Stomach smooth muscle (tissue), 2 donors: Measurements from ENCODE around the gene VDAC2.
"Not testable (repeated sequence)": the region's sequence is repeated elsewhere in the genome, so short reads cannot be mapped to it uniquely, and the experiment has no call there.

Experiments
- H3K27ac ChIP-seq: one replicate; pipeline ENCODE4 v1.7.0; 2013; ENCODE audit warnings: mild to moderate bottlenecking, low read length, inconsistent platforms
- H3K27me3 ChIP-seq, 2 donors: one replicate each; pipeline ENCODE4 v1.7.0; 2013; ENCODE audit warnings: low read length in 2 of 2; ENCODE audit not compliant: insufficient read depth in 2 of 2, control insufficient read depth in 1 of 2
- H3K36me3 ChIP-seq, 2 donors: one replicate each; pipeline ENCODE4 v1.7.0; 2013; ENCODE audit warnings: low read length in 2 of 2; ENCODE audit not compliant: control insufficient read depth in 2 of 2, insufficient read depth in 2 of 2
- H3K4me1 ChIP-seq: one replicate; pipeline ENCODE4 v1.7.0; 2013; ENCODE audit warnings: low read length; ENCODE audit not compliant: control insufficient read depth, insufficient read depth
- H3K4me3 ChIP-seq, 2 donors: one replicate each; pipeline ENCODE4 v1.7.0; 2013; ENCODE audit warnings: low read length in 2 of 2
- H3K9ac ChIP-seq, 2 donors: one replicate each; pipeline ENCODE4 v1.7.0; 2013; ENCODE audit warnings: low read length in 2 of 2, mild to moderate bottlenecking in 1 of 2
- H3K9me3 ChIP-seq, 2 donors: one replicate each; pipeline ENCODE4 v1.7.0; 2013; ENCODE audit warnings: low read length in 2 of 2; ENCODE audit not compliant: control insufficient read depth in 2 of 2
- donor health status: healthy.
- donor health status: Pancreatic carcinoma.

VDAC2 gene

DNA sequence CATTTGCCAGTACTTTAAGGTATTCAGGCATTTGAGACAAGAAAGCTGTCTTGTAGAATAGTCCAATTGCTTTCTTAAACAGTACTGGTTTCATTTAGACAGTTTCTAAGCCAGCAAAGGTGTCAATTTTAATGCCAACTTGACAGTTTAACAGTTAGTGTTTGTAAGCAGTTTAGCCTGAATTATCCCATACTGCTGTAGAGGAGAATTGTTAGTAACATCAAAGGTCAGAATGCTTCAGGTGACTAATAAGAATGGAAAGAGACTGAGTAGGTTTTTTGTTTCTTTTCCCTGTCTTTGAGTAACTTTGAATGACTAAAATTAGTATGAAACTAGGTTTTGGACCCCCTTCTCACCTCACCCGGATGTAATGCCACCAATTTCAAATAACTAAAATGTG, 29.5 kb upstream of the VDAC2 start:
- H3K4me1 ChIP-seq: no peaks in the 10 kb centered on the region
- H3K9me3 ChIP-seq: no peaks in the 10 kb centered on the region
- H3K9ac ChIP-seq: no peak overlapping the region
- H3K4me3 ChIP-seq: no peak overlapping the region
- peaks cover 3% of the 10 kb centered on the region in 2 donors for H3K36me3 ChIP-seq
- no peaks in the 10 kb centered on the region for H3K27me3 ChIP-seq
- H3K27ac ChIP-seq: no peak overlapping the region

DNA sequence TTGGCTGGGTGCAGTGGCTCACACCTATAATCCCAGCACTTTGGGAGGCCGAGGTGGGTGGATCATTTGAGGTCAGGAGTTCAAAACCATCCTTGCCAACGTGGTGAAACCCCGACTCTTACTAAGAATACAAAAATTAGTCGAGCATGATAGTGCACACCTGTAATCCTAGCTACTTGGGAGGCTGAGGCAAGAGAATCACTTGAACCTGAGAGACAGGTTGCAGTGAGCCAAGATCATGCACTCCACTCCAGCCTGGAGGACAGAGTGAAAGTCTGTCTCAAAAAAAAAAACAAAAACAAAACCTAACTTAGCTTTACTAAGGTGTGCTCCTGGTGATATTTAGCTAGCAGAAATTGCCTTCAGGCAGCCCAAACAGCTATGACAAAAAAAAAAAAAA, 24.3 kb upstream of the VDAC2 start:
- no peaks in the 10 kb centered on the region for H3K27me3 ChIP-seq
- H3K9me3 ChIP-seq: no peaks in the 10 kb centered on the region
- no peak overlapping the region for H3K9ac ChIP-seq
- peaks cover 2% of the 10 kb centered on the region for H3K4me1 ChIP-seq
- no peak overlapping the region for H3K27ac ChIP-seq
- peaks cover 0 to 2% of the 10 kb centered on the region in 2 donors for H3K36me3 ChIP-seq
- no peak overlapping the region for H3K4me3 ChIP-seq

- no peaks in the 10 kb centered on the region for H3K27me3 ChIP-seq
- H3K9me3 ChIP-seq: no peaks in the 10 kb centered on the region
- peaks cover 8% of the 10 kb centered on the region for H3K4me1 ChIP-seq
- no peak overlapping the region for H3K27ac ChIP-seq
- no peak overlapping the region for H3K9ac ChIP-seq
- H3K4me3 ChIP-seq: no peak overlapping the region
- peaks cover 0 to 2% of the 10 kb centered on the region in 2 donors for H3K36me3 ChIP-seq
These were observed 22.6 kb upstream of the VDAC2 start for GRCh38 chr10:75187961-75188426.

DNA sequence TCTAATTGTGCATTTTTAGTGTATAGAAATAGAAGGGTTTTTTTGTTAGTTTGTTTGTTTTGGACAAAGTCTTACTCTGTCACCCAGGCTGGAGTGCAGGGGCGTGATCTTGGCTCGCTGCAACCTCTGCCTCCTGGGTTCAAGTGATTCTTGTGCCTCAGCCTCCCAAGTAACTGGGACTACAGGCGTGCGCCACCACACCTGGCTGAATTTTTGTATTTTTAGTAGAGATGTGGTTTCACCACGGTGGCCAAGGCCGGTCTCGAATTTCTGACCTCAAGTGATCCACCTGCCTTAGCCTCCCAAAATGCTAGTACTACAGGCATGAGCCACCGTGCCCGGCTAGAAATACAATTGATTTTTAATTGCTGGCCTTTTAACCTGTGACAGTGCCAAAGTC, 22.1 kb upstream of the VDAC2 start:
- not testable (repeated sequence) for H3K36me3 ChIP-seq, H3K9ac ChIP-seq, H3K4me1 ChIP-seq, H3K27me3 ChIP-seq, H3K4me3 ChIP-seq, H3K9me3 ChIP-seq, H3K27ac ChIP-seq

DNA sequence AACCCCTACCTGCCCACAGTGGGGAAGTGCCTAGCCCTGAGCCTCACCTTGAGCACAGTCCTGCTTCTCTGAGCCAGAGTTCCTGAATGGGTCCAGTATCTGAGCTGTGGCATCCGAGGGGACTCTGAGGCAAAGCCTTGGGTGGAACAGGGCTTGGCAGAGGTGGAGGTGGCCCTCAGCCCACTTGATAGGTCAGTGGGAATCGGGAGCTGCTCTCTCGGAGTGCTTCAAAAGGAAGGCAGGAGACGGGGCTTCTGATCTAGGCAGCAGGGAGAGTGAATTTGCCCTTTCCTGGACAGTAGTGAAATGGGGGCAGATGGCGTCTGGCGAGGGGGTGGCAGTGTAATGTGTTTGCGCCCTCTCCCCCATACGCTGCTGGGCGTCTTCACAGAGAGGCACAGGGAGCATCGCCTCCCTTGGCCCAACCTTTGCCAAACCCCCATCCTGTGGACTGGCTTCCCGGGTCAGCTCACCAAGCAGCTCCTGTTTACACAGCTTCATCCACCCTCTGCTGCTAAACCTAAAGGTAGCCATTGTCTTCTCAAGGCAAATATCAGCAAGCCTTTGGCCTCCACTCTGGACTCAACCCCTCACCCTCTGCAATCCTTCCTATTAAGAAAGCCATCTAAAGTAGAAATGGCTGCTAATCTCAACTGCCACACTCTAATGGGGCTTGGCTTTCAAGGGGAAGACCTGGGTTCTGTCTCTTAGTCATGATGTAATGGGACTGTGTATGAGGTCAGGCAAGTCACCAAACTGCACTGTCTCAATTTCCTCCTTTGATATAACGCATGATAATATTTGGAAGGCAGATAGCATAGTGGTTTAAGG, 21.1 kb upstream of the VDAC2 start:
- Histone ChIP-seq H3K36me3 (peaks cover 0 to 2% of the 10 kb centered on the region in 2 donors), H3K27me3 (no peaks in the 10 kb centered on the region), H3K9ac (no peak overlapping the region), H3K4me1 (peaks cover 8% of the 10 kb centered on the region), H3K9me3 (no peaks in the 10 kb centered on the region), H3K4me3 (no peak overlapping the region), H3K27ac (no peak overlapping the region)

- no peak overlapping the region for H3K9ac ChIP-seq
- peaks cover 0 to 2% of the 10 kb centered on the region in 2 donors for H3K36me3 ChIP-seq
- H3K9me3 ChIP-seq: no peaks in the 10 kb centered on the region
- H3K27ac ChIP-seq: no peak overlapping the region
- H3K4me3 ChIP-seq: peak overlapping the region in 1 of 2 donors; percentile 22
- H3K27me3 ChIP-seq: no peaks in the 10 kb centered on the region
- peaks cover 8% of the 10 kb centered on the region for H3K4me1 ChIP-seq
These were observed 18.6 kb upstream of the VDAC2 start for GRCh38 chr10:75191821-75192568.

- H3K9me3 ChIP-seq, H3K27me3 ChIP-seq, H3K9ac ChIP-seq, H3K27ac ChIP-seq, H3K4me3 ChIP-seq, H3K36me3 ChIP-seq, H3K4me1 ChIP-seq: not testable (repeated sequence)
These were observed 16.0 kb upstream of the VDAC2 start for GRCh38 chr10:75194625-75195024.

- H3K4me1 ChIP-seq: peaks cover 6% of the 10 kb centered on the region
- no peaks in the 10 kb centered on the region for H3K27me3 ChIP-seq
- no peak overlapping the region for H3K9ac ChIP-seq
- no peaks in the 10 kb centered on the region for H3K36me3 ChIP-seq
- no peaks in the 10 kb centered on the region for H3K9me3 ChIP-seq
- H3K27ac ChIP-seq: no peak overlapping the region
- no peak overlapping the region for H3K4me3 ChIP-seq
These were observed 15.4 kb upstream of the VDAC2 start for GRCh38 chr10:75195035-75195763.

DNA sequence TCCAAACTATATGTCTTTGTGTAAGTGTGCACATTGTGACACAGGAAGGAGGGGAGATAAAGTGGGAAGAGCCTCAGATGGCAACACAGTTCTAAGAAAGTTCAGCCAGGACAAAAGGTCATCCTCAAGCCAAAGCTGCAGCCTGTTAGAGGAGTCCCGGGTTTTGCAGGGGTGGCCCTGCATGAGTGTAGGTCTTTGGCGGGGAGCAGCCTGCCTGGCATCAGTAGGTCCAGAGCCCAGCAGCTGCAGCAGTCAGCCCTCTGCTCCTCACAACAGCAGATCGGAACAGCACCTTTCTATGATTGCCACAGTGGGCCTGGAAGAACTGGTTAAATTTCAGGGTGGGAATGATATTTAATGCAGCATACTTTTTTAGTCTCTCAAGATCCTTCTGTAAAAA, 13.5 kb upstream of the VDAC2 start:
- Histone ChIP-seq H3K9ac (no peak overlapping the region), H3K27ac (no peak overlapping the region), H3K4me3 (no peak overlapping the region), H3K36me3 (no peaks in the 10 kb centered on the region), H3K9me3 (no peaks in the 10 kb centered on the region), H3K27me3 (no peaks in the 10 kb centered on the region), H3K4me1 (peaks cover 4% of the 10 kb centered on the region)

DNA sequence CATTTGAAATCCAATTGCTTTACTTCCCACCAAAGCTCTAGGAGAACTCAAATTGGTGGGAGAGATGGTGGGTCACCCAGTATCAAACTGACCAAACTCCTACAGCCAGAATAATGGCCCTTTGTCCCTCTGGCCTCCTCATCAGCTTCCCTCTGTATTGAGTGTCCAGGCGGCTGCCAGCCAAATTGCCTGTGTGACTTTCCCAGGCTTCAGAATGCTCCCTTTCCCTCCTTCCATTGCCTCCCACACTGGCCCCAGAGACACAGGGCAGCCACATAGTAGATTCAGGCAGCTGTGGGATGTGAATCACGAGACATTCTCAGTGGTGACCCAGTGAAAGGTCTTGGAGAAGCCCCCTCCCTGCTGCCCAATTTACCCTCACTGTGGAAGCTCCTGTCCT, 12.7 kb upstream of the VDAC2 start:
- Histone ChIP-seq H3K9me3 (no peaks in the 10 kb centered on the region), H3K36me3 (no peaks in the 10 kb centered on the region), H3K4me3 (no peak overlapping the region), H3K9ac (no peak overlapping the region), H3K4me1 (peaks cover 10% of the 10 kb centered on the region), H3K27me3 (no peaks in the 10 kb centered on the region), H3K27ac (no peak overlapping the region)
